NK-92 treated with Interleukin-12 subunit alpha and Interleukin-12 subunit beta, amount 100 ng/mL, for 24 hours (cell line): ENCODE data around the gene DNAH17.
A peak's percentile ranks its signal among the peaks of the same experiment; 100 is the strongest.
"Not testable (repeated sequence)": the region's sequence is repeated elsewhere in the genome, so short reads cannot be mapped to it uniquely, and the experiment has no call there.

Experiments used
- DNase-seq: peaks from one replicate; lab custom pipeline; 2025; lab: John Stamatoyannopoulos, UW

The DNAH17 gene

DNA sequence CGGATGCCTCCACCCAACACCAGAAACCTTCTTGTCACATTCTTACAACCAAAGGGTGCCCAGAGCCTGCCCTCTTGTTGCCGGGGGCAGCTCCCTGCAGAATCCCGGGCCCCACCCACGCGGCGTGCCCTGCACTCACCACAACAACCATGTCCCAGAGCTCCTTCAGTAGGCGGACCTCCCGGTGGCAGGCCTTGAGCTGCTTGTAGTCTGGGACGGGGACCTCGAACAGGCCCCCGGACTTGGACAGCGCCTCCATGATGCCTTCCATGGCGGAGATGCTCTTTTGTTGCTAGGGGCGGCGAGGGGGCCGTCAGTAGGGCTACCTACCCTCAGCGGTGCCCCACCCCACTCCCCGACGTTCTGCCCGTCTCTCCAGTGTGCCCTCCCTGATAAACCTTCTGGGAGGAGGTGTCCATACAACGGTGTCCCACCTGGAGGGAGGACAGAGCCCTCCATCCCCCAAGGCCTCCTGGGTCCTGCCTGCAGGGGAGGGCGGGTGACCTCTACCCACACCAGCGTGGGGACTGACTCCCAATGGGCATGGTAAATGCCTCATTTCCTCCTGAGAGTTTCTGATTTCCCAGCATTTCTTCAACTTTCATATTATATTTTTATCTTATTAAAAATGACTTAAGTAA, 52.2 kb downstream of the DNAH17 start:
- no peak for DNase-seq

DNA sequence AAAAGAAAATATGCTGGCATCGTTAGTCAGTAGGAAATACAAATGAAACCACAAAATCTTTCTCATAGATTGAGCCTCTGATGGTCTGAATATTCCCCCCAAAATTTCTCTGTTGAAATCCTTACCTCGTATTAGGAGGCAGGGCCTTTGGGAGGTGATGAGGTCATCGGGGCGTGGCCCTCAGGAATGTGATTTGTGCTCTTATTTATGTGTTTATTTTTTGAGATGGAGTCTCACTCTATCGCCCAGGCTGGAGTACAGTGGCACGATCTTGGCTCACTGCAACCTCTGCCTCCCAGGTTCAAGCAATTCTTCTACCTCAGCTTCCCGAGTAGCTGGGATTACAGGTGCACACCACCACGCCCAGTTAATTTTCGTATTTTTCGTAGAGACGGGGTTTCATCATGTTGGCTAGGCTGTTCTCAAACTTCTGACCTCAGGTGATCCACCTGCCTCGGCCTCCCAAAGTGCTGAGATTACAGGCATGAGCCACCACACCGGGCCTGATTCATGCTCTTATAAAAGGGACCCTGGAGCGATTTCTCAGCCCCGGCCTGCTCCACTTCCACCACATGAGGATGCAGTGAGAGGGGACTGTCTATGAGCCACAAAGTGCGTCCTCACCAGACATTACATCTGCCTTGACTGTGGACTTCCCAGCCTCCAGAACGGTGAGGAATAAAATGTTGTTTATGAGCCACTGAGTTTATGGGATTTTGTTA, 53.1 kb downstream of the DNAH17 start:
- no peak for DNase-seq

GRCh38 chr17:78522031-78522809, 55.0 kb downstream of the DNAH17 start:
- no peak for DNase-seq

- no peak for DNase-seq
Observed at GRCh38 chr17:78517421-78517820, 59.8 kb downstream of the DNAH17 start.

DNA sequence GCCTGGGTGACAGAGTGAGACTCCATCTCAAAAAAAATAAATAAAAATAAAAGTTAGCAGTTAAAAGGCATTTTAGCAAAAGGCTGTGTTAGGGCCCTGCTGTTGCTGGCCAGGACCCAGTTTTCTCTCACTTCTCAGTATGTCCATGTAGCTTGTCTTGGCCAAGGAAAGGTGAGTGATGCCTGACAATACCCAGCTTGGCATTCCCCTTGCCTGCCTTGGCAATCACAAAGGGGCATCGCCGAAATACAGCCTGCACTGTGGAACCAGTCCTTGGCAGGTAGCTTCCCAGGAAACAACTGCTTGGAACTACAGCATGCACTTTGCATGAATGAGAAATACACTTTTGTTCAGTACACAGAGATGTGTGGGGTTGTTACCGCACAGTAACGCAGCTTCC, 61.7 kb downstream of the DNAH17 start:
- no peak for DNase-seq

DNA sequence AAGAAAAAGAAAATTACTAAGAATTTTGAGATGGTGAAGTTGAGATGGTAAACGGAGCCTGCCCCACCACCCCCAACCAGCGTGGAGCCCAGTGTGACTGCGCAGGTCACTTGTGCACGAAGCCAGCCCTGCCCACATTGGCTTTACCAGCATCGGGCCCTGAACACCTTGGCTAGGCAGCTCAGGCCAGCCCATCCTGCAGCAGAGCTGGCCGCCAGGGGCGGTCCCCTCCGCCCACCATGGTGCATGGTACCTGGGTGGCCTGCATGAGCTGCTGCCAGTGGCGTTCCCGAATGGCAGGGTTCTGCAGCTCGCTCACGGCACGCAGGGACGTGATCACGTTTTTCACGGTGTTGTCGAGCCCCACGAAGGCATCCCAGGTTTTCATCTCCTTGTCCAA, 62.7 kb downstream of the DNAH17 start:
- DNase-seq = no peak

DNA sequence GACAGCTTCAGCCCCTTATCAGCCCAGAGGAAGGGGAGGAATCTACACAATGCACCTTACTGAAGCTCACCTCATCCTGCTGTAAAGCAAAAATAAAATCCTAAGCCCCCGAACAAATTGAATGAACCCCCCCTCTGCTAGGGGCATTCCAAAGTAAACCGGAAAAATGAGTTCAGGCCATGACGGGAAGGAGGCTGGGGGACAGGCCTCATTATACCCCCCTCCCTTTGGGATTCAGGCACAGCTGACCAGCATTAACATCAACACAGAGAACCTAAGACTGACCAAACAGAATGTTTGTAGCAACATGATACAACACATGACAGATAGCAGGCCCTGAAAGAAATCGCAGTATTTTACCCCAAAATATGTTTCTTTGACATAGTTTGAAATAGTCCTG, 64.2 kb downstream of the DNAH17 start:
- no peak for DNase-seq

DNA sequence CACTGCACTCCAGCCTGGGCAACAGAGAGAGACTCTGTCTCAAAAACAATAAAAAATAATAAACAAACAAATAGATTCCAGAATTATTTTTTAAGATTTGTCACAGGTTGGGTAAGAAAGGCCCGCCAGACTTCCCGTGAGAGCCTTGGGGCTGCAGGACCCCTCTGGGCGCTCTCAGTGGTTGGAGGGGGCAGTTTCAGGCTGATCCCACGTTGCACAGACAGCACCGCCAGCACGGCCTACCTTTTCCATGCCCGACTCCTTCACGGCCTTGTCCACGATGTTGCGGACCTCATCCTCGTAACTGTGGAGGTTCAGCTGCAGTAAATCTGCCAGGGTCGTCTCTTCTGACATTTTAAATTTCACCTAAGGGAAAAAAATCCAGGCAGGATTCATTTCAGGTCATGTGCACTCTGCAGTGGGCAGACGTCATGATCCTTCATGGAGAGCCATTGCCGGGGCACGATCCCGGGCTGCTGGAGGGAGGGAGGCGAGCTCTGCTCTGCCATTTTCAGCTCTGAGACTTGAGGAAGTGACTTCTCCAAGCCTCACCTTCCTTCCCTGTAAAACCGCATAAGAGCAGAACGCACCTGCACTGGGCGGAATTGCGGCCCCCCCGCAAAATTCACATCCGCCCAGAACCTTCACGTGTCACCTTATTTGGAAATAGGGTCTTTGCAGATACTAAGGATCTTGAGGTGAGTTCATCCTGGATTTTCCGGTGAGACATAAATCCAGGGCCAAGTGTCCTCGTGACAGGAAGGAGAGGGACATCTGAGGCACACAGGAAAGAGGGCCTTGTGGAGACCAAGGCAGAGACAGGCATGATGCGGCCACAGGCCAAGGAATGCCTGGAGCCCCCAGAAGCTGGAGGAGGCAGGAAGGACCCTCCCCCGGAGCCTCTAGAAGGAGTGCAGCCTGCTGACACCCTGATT, 66.8 kb downstream of the DNAH17 start:
- DNase-seq = no peak

DNA sequence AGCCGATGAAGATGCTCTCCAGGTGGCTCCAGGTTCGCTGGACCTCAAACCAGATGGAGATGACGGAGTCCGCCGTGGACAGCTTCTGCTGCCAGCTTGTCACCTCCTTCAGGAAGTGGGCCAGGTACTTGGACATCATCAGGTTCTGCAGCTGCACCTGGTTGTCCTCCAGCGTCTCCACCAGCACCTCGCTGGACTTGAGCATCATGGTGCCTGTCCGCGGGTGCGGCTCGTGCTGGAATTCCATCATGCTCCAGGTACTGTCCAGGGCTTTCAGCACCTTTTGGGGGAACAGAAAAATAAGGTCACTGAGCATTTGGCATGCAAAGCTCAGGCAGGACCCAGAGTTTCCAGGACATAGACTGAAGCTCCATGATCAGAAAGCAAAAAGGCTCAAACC, 69.7 kb downstream of the DNAH17 start:
- no peak for DNase-seq

DNA sequence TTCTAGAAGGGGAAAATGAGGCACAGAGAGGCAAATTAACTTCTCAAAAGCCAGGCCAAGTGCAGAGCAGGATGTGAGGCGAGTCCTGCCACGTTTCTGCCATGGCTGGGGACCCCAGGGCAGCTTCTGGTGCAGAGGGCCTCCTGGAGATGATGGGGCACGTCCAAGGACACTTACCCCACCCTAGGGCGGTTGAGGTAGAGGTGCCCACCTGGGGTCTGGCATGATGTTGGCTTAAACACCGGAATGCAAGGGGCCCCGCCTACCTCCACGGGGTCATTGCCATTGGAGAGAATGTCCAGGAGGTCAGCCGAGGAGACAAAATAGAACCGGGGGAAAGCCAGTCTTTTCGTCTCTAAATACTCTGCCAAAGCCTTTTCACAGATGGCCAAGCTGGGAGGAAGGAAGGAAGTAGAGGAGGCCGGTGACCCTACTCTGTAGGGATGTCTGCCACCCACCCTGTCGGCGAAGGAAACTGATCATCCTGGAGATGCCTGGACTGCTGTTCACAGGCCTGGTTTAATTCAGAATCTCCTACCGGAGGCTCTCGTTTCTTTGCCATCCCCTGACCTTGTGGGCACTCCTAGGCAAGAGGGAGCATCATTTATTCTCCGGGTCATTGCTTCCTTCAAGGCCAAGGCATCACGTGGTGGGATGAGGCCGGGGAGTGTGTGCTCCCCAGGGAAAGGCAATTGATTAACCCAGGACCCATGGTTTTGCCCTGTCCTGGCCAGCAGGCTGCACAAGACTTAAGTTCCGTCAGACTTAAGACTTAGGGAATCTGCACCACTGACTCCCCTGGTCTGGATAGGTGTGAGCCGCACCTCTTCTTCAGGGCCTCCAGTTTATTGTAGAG, 70.5 kb downstream of the DNAH17 start:
- DNase-seq = no peak

DNA sequence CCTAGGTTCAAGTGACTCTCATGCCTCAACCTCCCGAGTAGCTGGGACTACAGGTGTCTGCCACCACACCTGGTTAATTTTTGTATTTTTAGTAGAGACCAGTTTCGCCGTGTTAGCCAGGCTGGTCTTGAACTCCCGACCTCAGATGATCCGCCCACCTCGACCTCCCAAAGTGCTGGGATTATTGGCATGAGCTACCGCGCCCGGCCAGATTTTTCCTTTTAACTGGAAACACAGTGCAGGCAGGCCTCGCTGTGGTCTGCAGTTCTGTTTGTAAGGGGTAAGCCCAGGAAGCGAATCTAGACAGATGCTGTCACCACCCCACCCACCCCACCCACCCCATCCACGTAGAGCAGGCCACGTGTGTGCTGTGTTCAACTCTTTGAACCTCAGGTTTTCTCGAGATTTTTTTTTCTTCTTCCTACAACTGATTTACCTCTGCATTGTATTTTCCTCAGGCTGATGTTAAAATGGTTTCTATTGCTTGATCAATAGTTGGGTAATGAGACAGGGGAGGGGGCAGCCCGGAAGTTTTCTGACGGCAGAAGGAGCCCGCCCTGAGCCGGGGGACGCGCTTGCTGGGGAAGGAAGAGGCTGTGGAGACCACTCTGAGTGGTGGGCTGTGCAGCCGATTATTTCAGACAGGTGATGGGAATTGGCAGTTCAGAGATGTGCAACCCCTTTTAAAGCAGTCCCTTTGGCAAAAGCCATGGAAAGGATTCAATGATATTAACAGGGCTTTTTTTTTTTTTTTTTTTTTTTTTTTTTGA, 72.9 kb downstream of the DNAH17 start:
- no peak for DNase-seq

GRCh38 chr17:78503388-78503787, 73.8 kb downstream of the DNAH17 start:
- not testable (repeated sequence) for DNase-seq

DNA sequence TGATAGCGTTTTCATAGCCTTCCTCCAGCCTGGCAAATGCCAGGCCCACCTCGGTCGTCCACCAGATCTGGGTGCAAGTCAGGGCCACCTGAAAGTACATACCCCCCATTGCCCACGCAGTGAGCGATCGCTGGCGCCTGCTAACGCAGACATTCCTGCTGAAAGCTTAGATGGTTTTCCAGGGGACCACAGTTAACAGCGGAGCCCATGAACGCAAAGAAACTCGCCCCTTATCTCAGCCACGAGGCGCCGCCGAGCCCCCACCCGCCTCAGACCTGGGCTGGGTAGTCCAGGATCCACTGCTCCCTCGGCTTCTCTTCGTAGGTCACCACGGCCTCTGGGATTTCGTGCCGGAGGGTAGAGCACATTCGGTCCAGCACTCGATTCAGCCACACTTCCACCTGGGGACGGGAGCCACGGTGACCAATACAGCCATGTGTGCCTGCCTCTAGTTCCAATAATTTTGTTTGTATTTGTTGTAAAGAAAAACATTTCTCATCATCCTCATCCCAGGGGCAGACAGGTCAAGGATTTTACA, 74.5 kb downstream of the DNAH17 start:
- DNase-seq = no peak

DNA sequence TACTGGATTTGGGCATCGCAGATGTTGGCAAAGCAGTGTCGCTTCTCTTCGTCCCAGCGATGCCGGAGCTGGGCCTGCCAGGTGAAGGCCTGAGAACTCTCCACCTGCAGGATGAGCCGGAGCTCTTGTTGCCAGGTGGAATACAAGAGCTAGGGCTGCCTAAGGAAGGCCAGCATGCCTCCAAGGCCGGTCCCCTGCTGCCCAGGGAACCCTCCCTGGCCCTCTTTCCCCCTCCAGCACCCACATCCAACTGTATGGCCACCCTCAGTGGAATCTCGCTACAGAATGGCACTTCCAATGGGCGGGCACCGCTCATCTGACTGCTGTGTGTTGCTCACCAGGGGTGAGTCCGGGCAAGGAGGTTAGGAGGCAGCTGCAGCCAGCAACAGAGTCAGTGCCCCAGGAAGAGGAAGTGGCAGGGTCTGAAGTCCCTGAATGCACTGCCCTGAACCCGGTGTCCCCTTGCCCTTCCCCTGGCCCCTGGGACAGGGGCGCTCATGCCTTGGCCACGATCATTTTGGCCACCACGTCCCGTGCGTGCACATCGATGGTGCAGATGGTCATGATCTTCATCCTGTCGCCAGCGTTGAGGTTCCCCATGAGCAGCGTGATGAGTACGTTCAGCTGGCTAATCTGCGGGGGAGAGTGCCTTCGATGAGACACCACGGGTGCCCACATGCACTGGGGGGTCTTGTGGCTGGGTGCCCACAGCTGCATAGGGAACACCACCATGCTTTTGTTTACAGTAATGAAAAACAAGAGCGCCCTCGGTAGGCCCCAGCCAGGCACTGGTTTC, 75.8 kb downstream of the DNAH17 start:
- DNase-seq = no peak

DNA sequence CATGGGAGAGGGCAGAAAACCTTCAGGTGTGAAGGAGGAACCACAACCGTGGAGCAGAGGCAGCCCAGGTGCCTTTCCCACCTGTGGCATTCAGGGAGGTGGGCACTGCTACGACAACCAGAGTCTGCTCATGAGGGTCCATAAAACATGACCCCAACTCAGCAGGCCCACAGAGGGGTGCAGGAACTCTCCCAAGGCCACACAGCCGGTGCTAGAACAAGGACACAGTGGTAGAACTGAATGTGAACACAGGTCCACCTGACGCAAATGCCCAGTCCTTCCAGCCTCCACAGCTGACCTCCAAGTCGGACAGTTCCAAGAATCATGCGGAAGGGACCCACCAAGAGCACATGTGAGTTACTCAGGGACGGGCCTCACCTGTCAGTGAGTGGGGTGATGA, 76.4 kb downstream of the DNAH17 start:
- DNase-seq = no peak

DNA sequence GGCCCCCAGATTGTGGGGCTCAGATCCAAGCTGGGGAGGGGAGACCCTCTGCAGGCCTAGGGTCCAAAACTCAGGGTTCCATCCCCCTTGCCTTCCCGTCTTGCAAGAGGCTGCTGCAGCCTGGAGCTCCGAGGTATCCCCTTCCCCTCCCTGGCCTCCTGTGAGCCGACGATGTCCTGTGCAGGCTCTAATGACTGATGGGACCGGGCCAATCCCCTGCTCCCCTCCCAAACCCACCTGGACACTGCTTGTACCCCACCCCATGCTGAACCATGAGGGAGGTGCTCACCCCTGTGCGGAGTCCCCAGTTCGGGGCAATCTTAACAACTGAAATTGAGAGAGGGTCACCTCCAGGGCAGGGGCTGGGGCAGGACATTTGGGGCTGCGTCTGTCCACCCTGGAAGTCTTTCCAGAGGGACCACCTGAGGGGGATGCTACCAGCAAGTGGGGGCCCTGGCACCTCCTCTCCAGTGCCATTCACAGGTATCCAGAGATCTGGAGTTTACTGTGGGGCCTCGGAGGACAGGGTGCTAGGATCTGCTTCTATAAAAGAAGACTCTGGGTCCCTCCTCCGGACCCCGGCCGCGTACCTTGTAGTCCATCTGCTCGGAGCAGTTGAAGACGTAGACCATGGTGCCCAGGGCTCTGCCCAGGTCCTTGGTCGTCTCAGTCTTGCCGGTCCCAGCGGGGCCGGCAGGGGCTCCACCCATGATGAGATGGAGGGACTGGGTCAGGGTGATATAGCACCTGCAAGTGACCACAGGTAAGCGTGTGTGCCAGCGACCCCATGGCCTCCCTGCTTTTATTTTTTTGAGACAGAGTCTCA, 77.3 kb downstream of the DNAH17 start:
- DNase-seq = no peak

- no peak for DNase-seq
Observed at GRCh38 chr17:78498848-78499247, 78.3 kb downstream of the DNAH17 start.

DNA sequence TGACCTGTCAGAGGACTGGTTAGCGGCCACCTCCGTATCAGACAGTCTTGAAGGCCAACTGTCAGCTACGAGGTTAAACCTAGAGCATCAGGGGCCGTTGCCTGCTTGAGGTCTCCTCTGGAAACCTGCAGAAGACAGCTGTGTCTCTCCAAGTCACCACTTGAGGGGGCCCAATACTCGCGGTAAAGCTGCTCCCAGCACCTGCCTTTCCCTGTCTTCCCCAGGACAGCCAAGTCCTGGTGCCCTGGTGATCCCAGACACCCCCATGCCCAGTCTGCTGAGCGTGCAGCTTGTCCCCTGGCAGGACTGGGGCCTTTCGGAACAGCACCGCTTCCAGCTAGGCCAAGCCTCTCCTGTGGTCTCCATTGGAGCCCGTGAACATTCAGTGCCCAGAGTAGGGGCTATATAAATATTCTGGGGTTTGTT, 80.1 kb downstream of the DNAH17 start:
- DNase-seq = peak; percentile 12
